K562 (cell line): ENCODE measurements around the gene PDE2A. TPM values are rescaled to one million over a fixed set of nuclear protein-coding genes. Genes with fewer than 3 reads are reported as not detected.

Experiments
- ATAC-seq: fragments of 200-7000 bp; cut with Tn5 transposase; 3 replicates; pipeline ENCODE4 v1.9.1; 2020; ENCODE audit warnings: moderate library complexity
- BruUV-seq: library from RNA; stranded (reverse); fragments of 400-500 nt; replicated peaks from 2 replicates; lab custom pipeline; 2021; lab: Mats Ljungman, UMichigan
- CTCF ChIA-PET: fragments of 300-600 bp; formaldehyde crosslinking; extraction: SDS; loops from one replicate; lab custom pipeline; 2021; ENCODE audit warnings: low intra/inter-chr PET ratio; lab: Yijun Ruan, JAX
- POLR2A ChIA-PET: fragments of 300-600, 350-650 bp; sonication (Branson Sonifier 250); formaldehyde crosslinking; extraction: SDS; loops from one replicate; lab custom pipeline; 2021; ENCODE audit warnings: antibody characterized with exemption, inconsistent platforms; lab: Yijun Ruan, JAX
- DNase-seq, 4 experiments: peaks; one replicate each; pipeline versions ENCODE4 v3.0.0 to v3.0.0-alpha.2; 2011 to 2018; ENCODE audit warnings: low spot score in 3 of 4, mixed read lengths in 3 of 4; ENCODE audit errors: extremely low read depth in 1 of 4
- FAIRE-seq: peaks from 2 replicates; lab custom pipeline; 2011; peaks lifted over from hg19 to GRCh38; lab: Jason Lieb, UNC
- H2AFZ ChIP-seq: 2 replicates; pipeline ENCODE4 v1.6.0; 2011; ENCODE audit warnings: low read depth, low read length, control low read depth, inconsistent platforms
- H3K27ac ChIP-seq: fragments of 200-600 bp; 3 replicates; pipeline ENCODE4 v1.8.0; 2011; ENCODE audit warnings: low read depth, mild to moderate bottlenecking, control low read depth, inconsistent platforms, low read length, moderate library complexity, mixed read lengths; ENCODE audit errors: extremely low read depth
- H3K27me3 ChIP-seq, 2 experiments: fragments of 300-600 bp in 1 of 2; 2 replicates in 1 of 2; 3 replicates in 1 of 2; pipeline versions ENCODE4 v1.6.0 to v1.8.0; 2011; ENCODE audit warnings: inconsistent platforms in 2 of 2, low read length in 2 of 2, mild to moderate bottlenecking in 1 of 2, mixed read lengths in 1 of 2, moderate library complexity in 1 of 2; ENCODE audit not compliant: control insufficient read depth in 2 of 2, insufficient read depth in 2 of 2
- H3K36me3 ChIP-seq: fragments of 300-600 bp; 3 replicates; pipeline ENCODE4 v1.8.0; 2011; ENCODE audit warnings: mild to moderate bottlenecking, low read length, inconsistent platforms; ENCODE audit not compliant: control insufficient read depth, insufficient read depth
- H3K4me1 ChIP-seq, 2 experiments: fragments of 200-600 bp in 1 of 2; replicated peaks in 1 of 2; 2 replicates in 1 of 2; 3 replicates in 1 of 2; pipeline versions ENCODE4 v1.5.1 to v1.8.0; 2011; ENCODE audit warnings: inconsistent platforms in 2 of 2, low read length in 2 of 2, mild to moderate bottlenecking in 1 of 2, mixed read lengths in 1 of 2, moderate library complexity in 1 of 2; ENCODE audit not compliant: control insufficient read depth in 2 of 2, insufficient read depth in 2 of 2
- H3K4me2 ChIP-seq: 2 replicates; pipeline ENCODE4 v1.6.1; 2011; ENCODE audit warnings: low read length, control low read depth, inconsistent platforms, mixed read lengths; ENCODE audit not compliant: insufficient read depth
- H3K4me3 ChIP-seq: fragments of 200-600 bp; sonication (generic), shearing (Covaris generic); 2 replicates; pipeline ENCODE4 v1.5.1; 2016; ENCODE audit warnings: control low read depth, inconsistent platforms
- H3K79me2 ChIP-seq: fragments of 200-600 bp; 3 replicates; pipeline ENCODE4 v1.8.0; 2011; ENCODE audit warnings: low read length, inconsistent platforms; ENCODE audit not compliant: control insufficient read depth, insufficient read depth
- H3K9ac ChIP-seq, 2 experiments: 2 replicates each; pipeline versions ENCODE4 v1.6.0 to v1.6.1; 2011; ENCODE audit warnings: low read depth in 2 of 2, low read length in 2 of 2, control low read depth in 1 of 2, inconsistent platforms in 1 of 2, mild to moderate bottlenecking in 1 of 2, mixed read lengths in 1 of 2; ENCODE audit not compliant: insufficient read depth in 1 of 2
- H3K9me1 ChIP-seq: one replicate; pipeline ENCODE4 v1.6.0; 2011; ENCODE audit warnings: inconsistent platforms, mild to moderate bottlenecking, low read length, moderate library complexity; ENCODE audit not compliant: control insufficient read depth, insufficient read depth
- H3K9me3 ChIP-seq: replicated peaks from 2 replicates; pipeline ENCODE4 v1.5.1; 2011; ENCODE audit warnings: low read depth, low read length, inconsistent platforms; ENCODE audit not compliant: control insufficient read depth, insufficient read depth
- H4K20me1 ChIP-seq: replicated peaks from 2 replicates; pipeline ENCODE4 v1.6.1; 2011; ENCODE audit warnings: low read length, inconsistent platforms, mixed read lengths; ENCODE audit not compliant: control insufficient read depth, insufficient read depth
- TAF7 ChIP-seq: fragments of 450-650 bp; IDR thresholded peaks from 2 replicates; pipeline ENCODE4 v1.6.1; 2016; ENCODE audit warnings: missing genetic modification characterization, missing compliant biosample characterization
- U2AF1 ChIP-seq: fragments of 200-400 bp; formaldehyde crosslinking; optimal IDR thresholded peaks from 2 replicates; pipeline ENCODE3; 2017; ENCODE audit warnings: mild to moderate bottlenecking, low read depth, low read length, moderate library complexity
- ZFP36 ChIP-seq: fragments of 150-350 bp; IDR thresholded peaks from 2 replicates; pipeline ENCODE4 v1.6.1; 2018; ENCODE audit warnings: low read length, low read depth; ENCODE audit not compliant: partially characterized antibody
- ZNF354B ChIP-seq: fragments of 250-450 bp; sonication (Bioruptor Pico); IDR thresholded peaks from 2 replicates; pipeline ENCODE4 v1.4.0; 2020
- WGBS: fragments of 100-300 bp; shearing (Covaris generic); methylation state at CpG from one replicate; pipeline ENCODE4 v1.1.6; 2016; ENCODE audit warnings: low coverage, mixed read lengths; ENCODE audit not compliant: insufficient coverage; ENCODE audit errors: missing lambda C conversion rate; 5-methylcytosine and 5-hydroxymethylcytosine counted together
- in situ Hi-C: fragments of 300-500 bp; cut with MboI; formaldehyde crosslinking; loops from 4 replicates; pipeline ENCODE4 v1.15.0; 2018; ENCODE audit warnings: inconsistent platforms, mixed read lengths
- intact Hi-C: fragments of 100-400 bp; cut with micrococcal nuclease; formaldehyde crosslinking; loops from 2 replicates; pipeline ENCODE4 v1.14.2; 2022
- polyA plus RNA-seq, 8 experiments: library from polyadenylated mRNA; depleted of rRNA in 4 of 8; stranded (reverse) in 5 of 8; unstranded in 3 of 8; fragments of >200 nt; fragmentation: Nextera tagmentation in 2 of 8; fragmentation: Illumina TruSeq in 1 of 8; extraction: Ambion mirVana in 2 of 8; extraction: Trizol in 1 of 8; gene quantifications; 2 replicates each; pipeline versions ENCODE4 v1.2.1 to v1.2.3, GENCODE V29; 2011 to 2014; ENCODE audit warnings: inconsistent platforms in 1 of 8, missing spikeins in 1 of 8
- total RNA-seq, 7 experiments: library from RNA; depleted of rRNA in 6 of 7; stranded (reverse); fragments of >200 nt in 6 of 7; fragmentation: Illumina TruSeq in 2 of 7; extraction: Trizol in 2 of 7; gene quantifications; 2 replicates each; pipeline versions ENCODE4 v1.2.1 to v1.2.3, GENCODE V29; 2011 to 2021; ENCODE audit warnings: low replicate concordance in 1 of 7

Gene PDE2A
- total and polyA plus RNA-seq, 9 of the 15 experiments (the other 6 are each of a cell fraction or from before 2014, with no cell fraction given), result 0.07 to 15.2 (median 1.6) TPM; not detected in 1

DNA sequence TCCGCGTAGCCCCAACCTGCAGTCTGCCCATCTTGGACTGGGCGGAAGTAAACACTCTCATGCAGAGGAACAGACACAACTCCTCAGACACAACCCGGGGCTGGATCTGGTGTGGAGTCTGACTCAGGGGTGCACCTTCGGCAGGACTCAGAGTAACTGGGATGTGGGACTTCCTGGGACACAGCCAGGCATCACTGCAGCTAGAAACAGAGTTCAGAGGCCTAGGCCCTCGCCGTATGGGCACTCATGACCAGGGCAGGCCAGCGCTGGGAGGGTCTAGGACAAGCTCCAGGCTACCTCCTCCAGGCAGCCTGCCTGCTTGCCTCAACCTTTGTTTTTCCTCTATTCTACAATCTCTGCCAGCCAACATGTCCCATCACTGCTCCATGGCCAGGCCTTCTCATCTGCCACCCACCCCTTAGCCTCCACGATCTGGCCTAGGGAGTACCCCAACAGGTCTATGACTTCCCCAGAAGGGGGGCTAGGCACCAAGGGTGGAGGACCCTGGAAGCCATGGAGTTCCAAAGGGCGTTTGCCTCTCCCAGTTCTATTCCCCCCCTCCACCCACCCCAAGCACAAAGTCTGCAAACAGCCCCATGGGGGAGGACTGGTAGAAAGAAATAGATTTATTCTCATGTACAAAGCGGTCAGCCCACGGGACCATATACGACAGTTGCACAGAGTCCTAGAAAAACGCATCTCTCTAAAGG, 98.5 kb downstream of the PDE2A start:
- TF ChIP-seq ZFP36 (peak; percentile 66), ZNF354B (CRISPR knock-in tag) (no peak), U2AF1 (no peak), TAF7 (tag) (no peak)
- BruUV-seq, result no TSS peak
- no peak for ATAC-seq
- Histone ChIP-seq H3K9me1 (no peaks in the 10 kb centered on the region), H2AFZ (no peak overlapping the region), H4K20me1 (peaks cover 11% of the 10 kb centered on the region; the same call in 1 of the 2 replicates), H3K27me3 (peaks cover 0 to 44% of the 10 kb centered on the region in 2 experiments; a peak in 3 of 5 replicates), H3K9ac (no peak overlapping the region), H3K4me3 (no peak overlapping the region), H3K79me2 (no peaks in the 10 kb centered on the region), H3K27ac (no peak overlapping the region), H3K4me2 (no peak overlapping the region), H3K36me3 (no peaks in the 10 kb centered on the region), H3K9me3 (no peaks in the 10 kb centered on the region), H3K4me1 (no peaks in the 10 kb centered on the region; a peak in 1 of 5 replicates)
- 4% methylated on average over 14 of the region's 14 CpGs for WGBS
- intact Hi-C loops, result no loop called here
- no peak for DNase-seq
- CTCF ChIA-PET, result no interaction called here
- POLR2A ChIA-PET, result interaction anchor here (0.8 kb wide), 1 partner anchor 15 kb away, joined by 3 read pairs; no protein-coding TSS in a partner anchor
- in situ Hi-C loops, result no loop called here
- no peak for FAIRE-seq
